Trophoblast cell (in vitro differentiated cells and primary cell): ENCODE results near the gene LBH.

Source experiments
- DNase-seq, 2 donors: peaks; one replicate each; pipeline ENCODE4 v3.0.0-alpha.2; 2016
- H2AFZ ChIP-seq: 2 replicates; pipeline ENCODE4 v1.6.1; 2013; ENCODE audit warnings: low read length, moderate library complexity, mild to moderate bottlenecking; ENCODE audit not compliant: insufficient read depth, poor library complexity
- H2AK5ac ChIP-seq: 2 replicates; pipeline ENCODE4 v1.6.1; 2013; ENCODE audit warnings: mild to moderate bottlenecking, low read length
- H2BK120ac ChIP-seq: 2 replicates; pipeline ENCODE4 v1.6.1; 2013; ENCODE audit warnings: low read length, mild to moderate bottlenecking, moderate library complexity; ENCODE audit not compliant: insufficient read depth, poor library complexity
- H2BK12ac ChIP-seq: 2 replicates; pipeline ENCODE4 v1.6.1; 2013; ENCODE audit warnings: mild to moderate bottlenecking, low read length, moderate library complexity
- H2BK5ac ChIP-seq: 2 replicates; pipeline ENCODE4 v1.6.1; 2013; ENCODE audit warnings: low read length, low read depth, moderate library complexity, mild to moderate bottlenecking; ENCODE audit not compliant: poor library complexity
- H3K14ac ChIP-seq: 2 replicates; pipeline ENCODE4 v1.6.1; 2013; ENCODE audit warnings: mild to moderate bottlenecking, low read length
- H3K18ac ChIP-seq: 2 replicates; pipeline ENCODE4 v1.6.1; 2013; ENCODE audit warnings: mild to moderate bottlenecking, low read length
- H3K23ac ChIP-seq: 2 replicates; pipeline ENCODE4 v1.6.1; 2013; ENCODE audit warnings: low read length
- H3K27ac ChIP-seq: 2 replicates; pipeline ENCODE4 v1.5.1; 2013; ENCODE audit warnings: low read depth, mild to moderate bottlenecking, inconsistent platforms, low read length, moderate library complexity
- H3K27me3 ChIP-seq: 2 replicates; pipeline ENCODE4 v1.6.1; 2013; ENCODE audit warnings: inconsistent platforms, mild to moderate bottlenecking, low read length, moderate library complexity; ENCODE audit not compliant: insufficient read depth
- H3K36me3 ChIP-seq, 2 experiments: 1 replicate in 1 of 2; 2 replicates in 1 of 2; pipeline ENCODE4 v1.6.1; 2013; ENCODE audit warnings: low read length in 2 of 2, mild to moderate bottlenecking in 2 of 2, moderate library complexity in 1 of 2; ENCODE audit not compliant: insufficient read depth in 2 of 2, control insufficient read depth in 1 of 2
- H3K4ac ChIP-seq: 2 replicates; pipeline ENCODE4 v1.6.1; 2013; ENCODE audit warnings: low read depth, mild to moderate bottlenecking, low read length, moderate library complexity
- H3K4me1 ChIP-seq, 2 experiments: 1 replicate in 1 of 2; 2 replicates in 1 of 2; pipeline ENCODE4 v1.6.1; 2013; ENCODE audit warnings: low read length in 2 of 2, mild to moderate bottlenecking in 2 of 2, moderate library complexity in 1 of 2; ENCODE audit not compliant: insufficient read depth in 2 of 2, control insufficient read depth in 1 of 2
- H3K4me2 ChIP-seq: 2 replicates; pipeline ENCODE4 v1.6.1; 2013; ENCODE audit warnings: inconsistent platforms, mild to moderate bottlenecking, low read length, moderate library complexity
- H3K4me3 ChIP-seq: 2 replicates; pipeline ENCODE4 v1.5.1; 2013; ENCODE audit warnings: mild to moderate bottlenecking, low read depth, low read length, inconsistent platforms
- H3K79me1 ChIP-seq: one replicate; pipeline ENCODE4 v1.6.1; 2013; ENCODE audit warnings: low read length
- H3K79me2 ChIP-seq: 2 replicates; pipeline ENCODE4 v1.6.1; 2013; ENCODE audit warnings: low read length, mild to moderate bottlenecking; ENCODE audit not compliant: control insufficient read depth, insufficient read depth, poor library complexity
- H3K9ac ChIP-seq: 2 replicates; pipeline ENCODE4 v1.6.1; 2013; ENCODE audit warnings: mild to moderate bottlenecking, low read length
- H3K9me3 ChIP-seq: 2 replicates; pipeline ENCODE4 v1.6.1; 2013; ENCODE audit warnings: low read depth, mild to moderate bottlenecking, control low read depth, inconsistent platforms, low read length; ENCODE audit not compliant: insufficient read depth
- H4K12ac ChIP-seq: 2 replicates; pipeline ENCODE4 v1.6.1; 2013; ENCODE audit warnings: low read depth, mild to moderate bottlenecking, low read length, moderate library complexity
- H4K8ac ChIP-seq: 2 replicates; pipeline ENCODE4 v1.6.1; 2013; ENCODE audit warnings: low read depth, mild to moderate bottlenecking, low read length, moderate library complexity
- H4K91ac ChIP-seq: one replicate; pipeline ENCODE4 v1.6.1; 2013; ENCODE audit warnings: low read depth, mild to moderate bottlenecking, low read length, moderate library complexity
- WGBS: extraction: QIAGEN DNeasy Blood & Tissue Kit; methylation state at CpG from one replicate; pipeline ENCODE4 v1.1.7; 2013; ENCODE audit warnings: missing lambda C conversion rate; ENCODE audit not compliant: insufficient read length, insufficient coverage; ENCODE audit errors: extremely low coverage; 5-methylcytosine and 5-hydroxymethylcytosine counted together

The LBH gene

DNA sequence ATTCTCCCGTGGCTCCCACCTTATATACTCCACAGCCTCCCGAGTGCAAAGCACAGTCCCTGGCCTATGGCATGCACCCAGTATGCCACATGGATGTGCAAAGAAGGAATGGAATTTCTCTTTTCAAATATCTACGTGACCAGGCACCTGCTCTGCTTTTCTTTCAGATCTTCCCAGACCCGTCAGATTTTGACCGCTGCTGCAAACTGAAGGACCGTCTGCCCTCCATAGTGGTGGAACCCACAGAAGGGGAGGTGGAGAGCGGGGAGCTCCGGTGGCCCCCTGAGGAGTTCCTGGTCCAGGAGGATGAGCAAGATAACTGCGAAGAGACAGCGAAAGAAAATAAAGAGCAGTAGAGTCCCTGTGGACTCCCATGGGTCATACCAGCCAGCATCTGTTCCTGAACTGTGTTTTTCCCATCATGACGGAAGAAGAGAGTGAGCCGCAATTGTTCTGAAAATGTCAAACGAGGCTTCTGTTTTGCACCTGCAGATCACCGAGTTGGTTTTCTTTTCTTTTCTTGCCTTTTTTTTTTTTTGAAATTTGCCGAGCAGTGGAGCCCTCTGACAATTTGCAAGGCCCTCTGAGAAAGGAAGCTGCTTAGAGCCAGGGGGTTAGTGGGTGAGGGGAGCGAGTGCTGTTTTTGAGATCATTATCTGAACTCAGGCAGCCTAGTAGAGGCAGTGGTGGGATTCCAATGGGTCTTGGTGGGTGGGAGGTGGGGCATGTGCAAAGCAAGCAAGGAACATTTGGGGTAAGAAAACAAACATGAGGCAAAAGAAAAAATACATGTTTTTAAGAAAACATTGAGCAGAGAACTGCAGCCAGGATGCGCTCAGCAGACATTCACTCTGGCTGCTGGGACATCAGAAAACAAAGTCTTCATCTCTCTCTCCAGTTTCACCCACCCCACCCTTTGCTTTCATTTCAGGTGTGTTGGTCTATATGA lies 26.2 kb downstream of the LBH start:
- H2AK5ac ChIP-seq = no peak overlapping the region
- peaks cover 6 to 8% of the 10 kb centered on the region in 2 experiments for H3K4me1 ChIP-seq
- no peak overlapping the region for H3K4me3 ChIP-seq
- H2BK120ac ChIP-seq = no peak overlapping the region
- H4K8ac ChIP-seq = no peak overlapping the region
- DNase-seq = no peak
- H4K12ac ChIP-seq = no peak overlapping the region
- no peak overlapping the region for H3K14ac ChIP-seq
- no peak overlapping the region for H3K4me2 ChIP-seq
- no peak overlapping the region for H3K27ac ChIP-seq
- H3K79me1 ChIP-seq = peaks cover 9% of the 10 kb centered on the region
- H2AFZ ChIP-seq = no peak overlapping the region
- WGBS = no CpG with 5 or more reads among the region's 17 CpGs
- no peak overlapping the region for H2BK12ac ChIP-seq
- no peaks in the 10 kb centered on the region for H3K27me3 ChIP-seq
- H2BK5ac ChIP-seq = no peak overlapping the region
- no peak overlapping the region for H4K91ac ChIP-seq
- no peak overlapping the region for H3K23ac ChIP-seq
- H3K36me3 ChIP-seq = peaks cover 48 to 50% of the 10 kb centered on the region in 2 experiments
- no peak overlapping the region for H3K9ac ChIP-seq
- H3K18ac ChIP-seq = no peak overlapping the region
- H3K9me3 ChIP-seq = peaks cover 2% of the 10 kb centered on the region
- no peak overlapping the region for H3K4ac ChIP-seq
- H3K79me2 ChIP-seq = no peaks in the 10 kb centered on the region

DNA sequence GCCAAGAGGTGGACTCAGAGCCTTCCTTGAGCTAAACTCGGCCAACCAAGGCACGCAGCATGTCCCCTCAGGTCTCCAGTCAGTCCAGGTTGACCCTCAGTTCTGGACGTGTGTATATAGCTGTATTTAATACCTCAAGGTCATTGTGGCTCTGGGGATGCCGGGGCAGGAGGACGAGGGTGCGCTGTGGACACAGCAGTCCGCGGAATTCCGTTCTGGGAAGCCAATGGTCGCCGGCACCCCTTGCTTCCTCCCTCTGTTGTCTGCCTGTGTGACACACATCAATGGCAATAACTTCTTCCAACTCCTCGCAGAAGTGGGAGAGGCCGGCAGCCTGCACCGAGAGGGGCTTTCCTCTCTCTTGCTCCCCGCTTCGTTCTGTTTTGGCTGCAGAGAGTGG lies 27.7 kb downstream of the LBH start:
- Histone ChIP-seq H3K27ac (no peak overlapping the region), H2BK120ac (no peak overlapping the region), H4K91ac (no peak overlapping the region), H3K27me3 (no peaks in the 10 kb centered on the region), H3K9ac (no peak overlapping the region), H3K4me3 (no peak overlapping the region), H3K23ac (no peak overlapping the region), H2AFZ (no peak overlapping the region), H3K9me3 (peaks cover 2% of the 10 kb centered on the region), H3K79me1 (peaks cover 4% of the 10 kb centered on the region), H2BK12ac (no peak overlapping the region), H3K79me2 (no peaks in the 10 kb centered on the region), H2BK5ac (no peak overlapping the region), H3K4me1 (peaks cover 0 to 3% of the 10 kb centered on the region in 2 experiments), H4K8ac (no peak overlapping the region), H3K14ac (no peak overlapping the region), H3K18ac (no peak overlapping the region), H4K12ac (no peak overlapping the region), H3K36me3 (peaks cover 48 to 50% of the 10 kb centered on the region in 2 experiments), H3K4me2 (no peak overlapping the region), H3K4ac (no peak overlapping the region), H2AK5ac (no peak overlapping the region)
- DNase-seq = no peak
- no CpG with 5 or more reads among the region's 16 CpGs for WGBS

DNA sequence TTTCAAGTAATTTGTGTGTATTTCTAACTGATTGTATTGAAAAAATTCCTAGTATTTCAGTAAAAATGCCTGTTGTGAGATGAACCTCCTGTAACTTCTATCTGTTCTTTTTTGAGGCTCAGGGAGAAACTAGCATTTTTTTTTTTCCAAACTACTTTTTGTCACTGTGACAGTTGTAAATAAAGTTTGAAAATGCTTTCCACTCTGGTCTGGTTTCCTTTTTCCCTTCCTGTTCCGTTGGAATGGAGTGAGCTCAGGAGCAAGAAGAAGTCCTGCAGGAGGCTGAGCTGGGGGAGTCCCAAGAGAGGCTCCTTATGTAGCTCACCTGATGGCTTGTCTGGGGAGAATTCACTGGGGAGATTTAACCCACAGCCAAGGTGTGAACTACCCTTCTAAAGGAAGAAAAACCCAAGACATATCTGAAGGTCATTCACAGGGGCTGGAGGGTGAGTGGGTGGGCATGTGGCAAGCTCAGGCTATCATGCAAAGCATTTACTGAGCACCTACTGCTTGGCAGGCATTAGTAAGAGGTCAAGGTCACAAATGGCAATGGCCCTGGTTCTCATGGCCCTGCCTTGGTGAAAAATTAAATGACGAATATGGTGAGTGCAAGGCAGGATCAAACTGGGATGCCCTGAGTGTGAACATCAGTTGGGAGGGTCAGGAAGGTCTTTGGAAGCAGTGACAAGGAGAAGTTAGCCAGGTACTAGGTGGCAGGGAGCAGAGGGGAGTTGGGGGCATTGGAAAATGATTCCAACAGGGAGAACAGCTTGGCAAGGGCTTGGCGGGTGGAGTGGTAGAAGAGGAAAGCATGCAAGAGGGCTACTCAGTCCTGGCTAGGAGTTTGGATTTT lies 28.7 kb downstream of the LBH start:
- Histone ChIP-seq H3K4ac (no peak overlapping the region), H2BK120ac (no peak overlapping the region), H2BK5ac (no peak overlapping the region), H2AFZ (no peak overlapping the region), H2AK5ac (no peak overlapping the region), H4K8ac (no peak overlapping the region), H3K18ac (no peak overlapping the region), H3K23ac (no peak overlapping the region), H3K9ac (no peak overlapping the region), H3K4me2 (no peak overlapping the region), H4K12ac (no peak overlapping the region), H3K79me2 (no peaks in the 10 kb centered on the region), H3K4me1 (no peaks in the 10 kb centered on the region), H3K79me1 (no peaks in the 10 kb centered on the region), H3K27me3 (no peaks in the 10 kb centered on the region), H3K36me3 (peaks cover 41 to 47% of the 10 kb centered on the region in 2 experiments), H3K9me3 (peaks cover 2% of the 10 kb centered on the region), H2BK12ac (no peak overlapping the region), H4K91ac (no peak overlapping the region), H3K4me3 (no peak overlapping the region), H3K27ac (no peak overlapping the region), H3K14ac (no peak overlapping the region)
- WGBS = no CpG with 5 or more reads among the region's 3 CpGs
- DNase-seq = no peak

DNA sequence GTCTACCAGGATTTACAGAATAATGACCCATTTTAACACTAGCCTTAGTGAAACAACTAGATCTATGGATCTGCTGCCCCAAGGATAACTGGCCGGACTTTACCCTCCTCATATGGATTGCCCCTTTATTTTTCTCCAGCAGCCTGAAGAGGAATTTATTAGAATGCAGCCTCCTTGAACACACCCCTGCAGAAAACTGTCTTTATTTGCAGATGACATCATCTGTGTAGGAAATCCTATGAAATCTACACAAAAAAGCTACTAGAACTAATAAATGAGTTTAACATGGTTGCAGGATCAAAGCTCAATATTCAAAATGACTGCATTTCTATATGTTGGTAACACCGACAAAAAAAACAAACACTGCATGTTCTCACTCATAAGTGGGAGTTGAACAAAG lies 29.6 kb downstream of the LBH start:
- Histone ChIP-seq H3K4me2 (no peak overlapping the region), H3K4ac (no peak overlapping the region), H3K9me3 (peaks cover 2% of the 10 kb centered on the region), H2BK120ac (no peak overlapping the region), H3K79me1 (no peaks in the 10 kb centered on the region), H2BK5ac (no peak overlapping the region), H4K8ac (no peak overlapping the region), H4K91ac (no peak overlapping the region), H3K18ac (no peak overlapping the region), H3K79me2 (no peaks in the 10 kb centered on the region), H4K12ac (no peak overlapping the region), H2AFZ (no peak overlapping the region), H3K4me3 (no peak overlapping the region), H2BK12ac (no peak overlapping the region), H3K27me3 (no peaks in the 10 kb centered on the region), H3K27ac (no peak overlapping the region), H3K4me1 (no peaks in the 10 kb centered on the region), H3K23ac (no peak overlapping the region), H3K36me3 (peaks cover 33 to 39% of the 10 kb centered on the region in 2 experiments), H3K9ac (no peak overlapping the region), H3K14ac (no peak overlapping the region), H2AK5ac (no peak overlapping the region)
- WGBS = no CpG with 5 or more reads among the region's 2 CpGs
- DNase-seq = no peak
